Stimulated activated CD8-positive, alpha-beta memory T cell treated with anti-CD3 and anti-CD28 coated beads, Interleukin-4, amount 100 ng/mL, for 1 hour (primary cell): ENCODE results near the gene PAQR7.

ENCODE experiments used
- DNase-seq, 2 donors: peaks; one replicate each; pipeline ENCODE4 v3.0.0-alpha.2; 2020; ENCODE audit warnings: low read depth in 2 of 2, low spot score in 1 of 2

The PAQR7 gene

GRCh38 chr1:25902462-25902861 lies 27.0 kb upstream of the PAQR7 start:
- DNase-seq: no peak

DNA sequence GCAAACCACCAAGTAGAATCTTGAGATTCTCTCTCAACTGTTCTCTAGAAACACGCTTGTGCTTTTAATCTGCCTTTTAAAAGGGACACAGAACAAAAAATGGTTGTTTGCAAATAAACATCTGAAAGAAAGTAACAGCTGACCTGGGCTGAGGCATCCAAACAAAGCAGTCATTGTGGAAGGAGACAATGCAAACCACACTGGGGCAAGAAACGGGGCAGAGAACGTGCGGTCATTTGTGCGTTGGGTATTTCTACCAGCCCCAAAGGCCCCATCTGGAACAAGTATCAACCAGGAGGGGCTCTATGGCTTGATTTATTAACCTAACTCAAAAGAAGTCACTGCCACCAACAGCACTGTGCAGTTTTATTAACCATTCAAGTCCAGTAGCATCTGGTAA lies 24.7 kb upstream of the PAQR7 start:
- DNase-seq: no peak

DNA sequence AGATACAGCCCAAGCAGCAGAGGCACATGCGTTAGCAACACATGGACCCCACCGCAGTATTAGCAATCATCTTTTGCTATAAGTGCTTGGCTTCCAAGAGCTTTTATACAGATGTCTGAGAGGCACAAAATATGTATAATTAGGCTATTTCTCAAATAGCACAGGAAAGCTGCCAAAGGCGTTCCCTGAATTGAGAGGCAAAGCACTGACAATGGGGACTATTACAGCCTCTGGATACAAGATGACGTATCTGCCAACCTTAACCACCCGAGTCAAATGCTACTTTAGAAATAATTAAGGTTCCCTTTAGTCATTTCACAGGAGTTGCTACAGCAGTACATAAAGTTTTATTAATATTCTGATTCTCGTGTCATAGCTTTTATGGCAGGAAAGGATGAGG lies 24.3 kb upstream of the PAQR7 start:
- no peak for DNase-seq

DNA sequence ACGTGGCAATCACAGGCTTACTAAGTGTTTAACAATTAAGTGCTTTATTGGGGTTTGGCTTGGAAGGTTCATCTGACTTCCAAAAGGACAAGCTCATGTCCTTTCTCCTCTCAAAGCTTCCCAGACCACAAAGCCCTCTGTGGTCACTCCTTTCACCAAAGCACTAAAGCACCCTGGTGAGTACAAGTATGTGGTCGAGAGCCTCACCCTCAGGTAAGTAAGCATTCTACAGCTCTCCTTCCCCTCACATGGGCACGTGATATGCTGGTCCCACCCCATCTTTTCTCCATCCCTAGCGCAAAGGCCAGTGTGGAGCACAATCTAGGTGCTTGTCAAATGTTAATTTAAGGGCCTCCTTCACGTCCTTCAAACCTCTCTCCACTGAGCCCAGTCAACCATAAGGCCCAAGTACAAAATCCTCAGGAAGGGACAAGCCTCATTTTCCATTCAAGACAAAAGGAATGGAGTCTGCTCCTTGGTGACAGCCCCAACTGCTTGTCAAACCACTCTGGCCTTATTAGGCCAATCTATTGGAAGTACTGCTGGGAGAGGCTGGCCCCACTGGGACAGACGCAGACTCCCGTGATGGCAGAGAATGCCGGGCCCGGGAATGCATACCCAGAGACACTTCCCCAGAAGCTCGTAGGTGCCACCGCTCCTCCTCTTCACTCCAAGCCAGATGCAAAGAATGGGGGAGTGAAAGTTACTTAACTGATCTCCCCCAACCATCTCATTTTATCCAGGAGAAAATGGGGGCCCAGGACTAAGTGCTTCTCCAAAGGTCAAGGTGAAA lies 22.9 kb upstream of the PAQR7 start:
- no peak for DNase-seq

DNA sequence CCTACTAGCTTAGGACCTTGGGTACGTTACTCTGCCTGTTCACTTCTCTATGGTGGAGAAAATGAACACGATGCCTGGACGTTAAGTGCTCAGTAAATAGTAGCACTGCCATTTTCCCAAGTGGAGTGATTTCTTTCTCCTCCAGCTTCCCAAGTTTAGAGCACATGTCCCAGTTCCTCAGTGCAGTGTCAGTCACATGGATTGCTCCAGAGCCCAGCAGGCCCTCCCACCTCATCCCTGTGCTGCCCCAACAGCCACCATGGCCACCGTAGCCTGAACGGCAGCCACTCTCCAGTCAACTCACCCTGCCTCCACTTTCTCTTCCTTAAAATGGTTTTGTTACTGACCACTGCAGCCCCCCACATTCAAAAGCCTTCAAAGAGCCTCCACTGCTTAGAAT lies 22.2 kb upstream of the PAQR7 start:
- DNase-seq: no peak

DNA sequence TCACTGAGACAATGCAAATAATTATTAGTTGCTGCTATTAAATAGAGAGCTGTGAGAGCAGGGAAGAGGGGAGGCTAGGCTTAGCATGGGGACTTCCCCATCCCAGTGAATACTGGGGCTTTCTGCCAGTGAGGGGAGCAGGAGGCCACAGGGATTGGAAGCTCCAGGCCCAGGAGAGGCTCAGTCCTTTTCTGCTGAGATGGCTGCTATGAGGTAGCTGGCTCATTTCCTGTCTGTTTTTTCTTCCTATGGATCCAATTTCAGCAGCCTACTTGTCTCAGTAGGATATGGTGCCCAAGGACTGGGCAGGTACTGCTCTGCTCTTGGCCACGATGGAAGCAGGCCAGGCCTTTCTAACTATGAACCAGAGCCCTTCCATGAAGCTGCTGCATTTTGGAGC lies 20.8 kb upstream of the PAQR7 start:
- no peak for DNase-seq

DNA sequence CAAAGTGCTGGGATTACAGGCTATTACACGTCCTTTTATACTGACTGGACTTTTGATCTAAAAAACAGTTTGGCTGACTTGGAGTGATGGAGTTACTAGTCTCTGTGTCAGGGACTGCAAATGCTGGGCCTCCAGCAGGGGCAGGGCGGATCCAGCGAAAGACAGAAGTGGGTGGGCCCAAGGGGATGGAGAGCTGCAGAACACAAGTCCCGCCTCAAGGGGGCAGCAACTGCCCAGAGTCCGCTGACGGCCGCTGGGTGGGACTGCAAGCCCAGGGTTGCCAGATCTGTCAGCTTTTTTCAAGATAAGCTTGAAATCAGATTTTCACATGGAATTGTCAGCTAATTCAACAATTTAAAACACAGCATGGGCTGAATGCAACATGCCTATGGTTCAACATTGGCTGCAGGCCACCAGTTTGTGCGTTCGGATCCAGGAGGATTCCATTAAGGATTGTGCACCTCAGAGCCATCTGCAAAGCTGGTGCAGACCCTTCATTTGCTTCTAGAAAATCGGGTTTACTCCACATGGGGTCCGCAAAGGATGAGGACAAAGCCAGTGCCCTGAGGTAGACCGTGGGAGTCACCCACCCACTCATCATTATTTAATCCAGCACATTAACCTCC lies 20.0 kb upstream of the PAQR7 start:
- peak; percentile 73 to 86 for DNase-seq

DNA sequence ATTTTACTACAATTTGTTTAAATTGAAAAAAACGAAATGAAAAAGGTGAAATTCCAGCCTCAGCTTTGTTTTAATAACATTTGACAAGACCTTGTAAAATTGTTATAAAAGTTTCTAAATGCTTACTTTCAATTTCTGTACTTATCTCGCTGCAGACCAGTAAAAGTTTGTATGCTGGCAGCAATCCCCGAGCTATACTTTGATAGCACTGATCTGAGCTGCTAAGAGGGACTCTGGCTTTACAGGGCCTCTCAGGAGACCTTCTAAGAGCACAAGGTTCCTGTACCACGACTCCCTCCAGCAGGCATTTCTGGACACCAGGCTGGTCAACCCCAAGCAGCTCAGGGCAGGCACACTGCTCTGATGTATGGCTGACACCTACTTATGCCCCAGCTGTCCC lies 17.6 kb upstream of the PAQR7 start:
- no peak for DNase-seq

- no peak for DNase-seq
These were observed 16.1 kb upstream of the PAQR7 start for GRCh38 chr1:25891606-25892005.

DNA sequence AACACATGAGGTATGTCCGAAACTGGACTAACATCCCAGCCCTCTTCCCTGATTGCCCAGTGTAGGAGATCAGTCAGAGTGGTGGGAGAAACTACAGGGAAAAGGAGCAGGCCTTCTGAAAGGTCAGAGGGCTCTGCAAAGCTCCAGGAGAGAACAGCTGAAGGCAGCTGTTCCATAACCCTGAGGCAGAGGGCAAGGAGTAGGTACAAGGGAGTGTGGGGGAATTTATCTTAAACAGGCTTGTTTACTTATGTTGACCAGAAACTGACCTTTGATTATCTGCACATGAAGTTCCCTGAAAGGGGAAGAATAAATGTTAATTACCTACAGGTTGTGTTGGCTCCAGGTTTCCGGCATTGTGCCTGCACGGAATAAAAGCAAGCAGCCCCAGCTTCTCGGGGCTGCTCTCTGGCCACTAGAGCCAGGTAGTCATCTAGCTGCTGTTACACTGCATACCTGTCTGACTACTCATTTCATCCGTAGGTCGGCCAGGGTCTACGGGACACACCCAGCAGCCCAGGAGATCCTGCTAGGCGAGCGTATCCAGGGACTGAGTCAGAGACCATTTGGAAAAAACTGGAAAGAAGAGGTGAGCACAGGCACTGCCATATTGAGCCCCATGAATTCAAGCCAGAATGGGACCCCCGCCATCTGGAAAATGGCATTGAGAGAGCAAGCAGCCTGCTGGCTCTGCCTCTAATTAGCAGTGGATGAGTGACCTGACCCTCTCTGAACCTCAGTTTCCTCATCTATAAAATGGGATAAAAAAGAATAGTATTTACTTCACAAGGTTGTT lies 14.9 kb upstream of the PAQR7 start:
- no peak for DNase-seq

GRCh38 chr1:25889470-25889869 lies 14.0 kb upstream of the PAQR7 start:
- no peak for DNase-seq

GRCh38 chr1:25888426-25888987 lies 13.0 kb upstream of the PAQR7 start:
- no peak for DNase-seq

DNA sequence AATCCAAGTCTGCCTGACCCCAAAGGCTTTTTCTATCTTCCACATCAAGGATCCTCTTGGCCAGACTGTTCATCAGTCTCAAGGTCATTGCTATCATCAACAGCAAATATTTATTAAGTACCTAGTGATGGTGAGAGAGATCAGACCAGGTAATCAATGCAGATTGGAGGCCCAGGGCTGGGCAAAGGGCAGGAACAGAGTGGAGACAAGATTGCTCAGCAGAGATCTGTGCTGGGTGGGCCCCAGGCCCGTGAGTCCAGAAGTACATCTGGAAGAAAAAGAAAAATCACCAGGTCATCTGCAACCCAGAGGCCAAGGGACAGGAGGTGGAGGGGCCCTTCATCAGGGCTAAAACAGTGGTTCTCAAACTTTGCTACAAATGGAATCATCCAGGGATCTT lies 10.1 kb upstream of the PAQR7 start:
- DNase-seq: no peak

- no peak for DNase-seq
These were observed 5.8 kb upstream of the PAQR7 start for GRCh38 chr1:25881266-25881665.

GRCh38 chr1:25880518-25880917 lies 5.0 kb upstream of the PAQR7 start:
- no peak for DNase-seq

GRCh38 chr1:25879675-25880074 lies 4.2 kb upstream of the PAQR7 start:
- no peak for DNase-seq

GRCh38 chr1:25878690-25879089 lies 3.2 kb upstream of the PAQR7 start:
- no peak for DNase-seq

GRCh38 chr1:25877155-25877554 lies 1.6 kb upstream of the PAQR7 start:
- DNase-seq: no peak

GRCh38 chr1:25876693-25877077 lies 1.2 kb upstream of the PAQR7 start:
- DNase-seq: no peak

DNA sequence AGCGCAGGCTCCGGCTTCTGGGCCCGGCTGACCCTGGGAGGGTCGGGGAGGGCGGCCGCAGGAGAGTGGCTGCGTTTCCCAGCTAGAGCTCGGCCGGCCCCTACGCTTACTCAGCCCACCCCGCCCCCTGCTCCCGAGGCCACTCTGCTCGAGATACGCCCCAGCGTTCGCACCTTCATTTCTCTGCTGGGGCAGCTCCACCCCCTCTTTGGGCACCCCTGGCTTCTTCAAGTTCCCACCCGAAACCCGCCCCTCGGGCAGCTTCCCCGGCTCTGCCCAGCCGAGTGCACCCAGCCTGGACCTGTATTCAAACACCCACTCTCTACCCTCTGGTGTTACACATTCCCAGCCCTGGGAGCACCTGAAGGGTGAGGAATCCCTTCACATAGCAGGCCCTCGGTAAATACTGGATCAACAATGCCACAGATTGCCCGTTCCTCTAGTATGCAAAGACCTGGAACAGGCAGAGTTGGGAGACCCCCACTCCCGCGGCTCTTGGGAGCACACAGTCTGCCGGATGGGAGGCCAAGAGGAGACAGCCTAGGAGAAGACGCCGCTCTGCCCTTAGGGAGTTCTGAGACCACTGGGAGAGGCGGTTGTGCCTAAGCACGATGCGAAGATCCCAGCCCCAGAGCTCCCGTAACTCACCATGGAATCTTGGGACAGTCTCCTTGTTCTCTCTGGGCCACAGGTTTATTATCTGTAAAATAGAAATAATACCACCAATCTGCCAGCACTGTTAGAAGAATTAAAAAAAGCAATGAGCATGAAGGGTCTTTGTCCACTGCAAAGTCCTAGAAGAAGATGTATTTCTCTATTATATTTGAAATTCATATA lies 566 bp upstream of the PAQR7 start:
- no peak for DNase-seq

GRCh38 chr1:25874635-25875153 lies 814 bp downstream of the PAQR7 start:
- no peak for DNase-seq
